HG03175 (cell line): ENCODE measurements around the gene SNX24.
"Not testable (repeated sequence)": the region's sequence is repeated elsewhere in the genome, so short reads cannot be mapped to it uniquely, and the experiment has no call there.

Source experiments
- ATAC-seq: cut with Tn5 transposase; IDR thresholded peaks from one replicate; pipeline ENCODE4 v1.9.1; 2021; ENCODE audit warnings: mild to moderate bottlenecking, moderate library complexity; ENCODE audit not compliant: unreplicated experiment

The SNX24 gene

GRCh38 chr5:122957457-122957856, 112.0 kb downstream of the SNX24 start:
- ATAC-seq: no peak

- ATAC-seq: no peak
Observed at GRCh38 chr5:122959740-122960445, 114.5 kb downstream of the SNX24 start.

- ATAC-seq: no peak
Observed at GRCh38 chr5:122963305-122963704, 117.9 kb downstream of the SNX24 start.

GRCh38 chr5:122965111-122965510, 119.7 kb downstream of the SNX24 start:
- no peak for ATAC-seq

- no peak for ATAC-seq
Observed at GRCh38 chr5:122967085-122967484, 121.7 kb downstream of the SNX24 start.

- peak; percentile 97 for ATAC-seq
Observed at GRCh38 chr5:122967625-122968024, 122.2 kb downstream of the SNX24 start.

GRCh38 chr5:122968056-122968455, 122.6 kb downstream of the SNX24 start:
- peak; percentile 3 for ATAC-seq

- ATAC-seq: no peak
Observed at GRCh38 chr5:122971333-122971732, 125.9 kb downstream of the SNX24 start.

GRCh38 chr5:122972877-122973276, 127.5 kb downstream of the SNX24 start:
- no peak for ATAC-seq

- not testable (repeated sequence) for ATAC-seq
Observed at GRCh38 chr5:122973759-122974158, 128.3 kb downstream of the SNX24 start.

- ATAC-seq: not testable (repeated sequence)
Observed at GRCh38 chr5:122974251-122974650, 128.8 kb downstream of the SNX24 start.

GRCh38 chr5:122977319-122977718, 131.9 kb downstream of the SNX24 start:
- ATAC-seq: no peak

- ATAC-seq: no peak
Observed at GRCh38 chr5:122978068-122978467, 132.7 kb downstream of the SNX24 start.

GRCh38 chr5:122978644-122979297, 133.4 kb downstream of the SNX24 start:
- ATAC-seq: no peak

GRCh38 chr5:122981846-122982245, 136.4 kb downstream of the SNX24 start:
- no peak for ATAC-seq

- no peak for ATAC-seq
Observed at GRCh38 chr5:122982376-122982775, 137.0 kb downstream of the SNX24 start.

GRCh38 chr5:122984425-122984824, 139.0 kb downstream of the SNX24 start:
- no peak for ATAC-seq

- ATAC-seq: no peak
Observed at GRCh38 chr5:122985006-122985700, 139.7 kb downstream of the SNX24 start.

GRCh38 chr5:122985954-122986721, 140.7 kb downstream of the SNX24 start:
- peak; percentile 87 for ATAC-seq

- no peak for ATAC-seq
Observed at GRCh38 chr5:122996091-122996490, 150.7 kb downstream of the SNX24 start.

- ATAC-seq: no peak
Observed at GRCh38 chr5:122997294-122997693, 151.9 kb downstream of the SNX24 start.
